K562 (cell line): ENCODE results near the gene CALY. TPM values are rescaled to one million over a fixed set of nuclear protein-coding genes. Genes with fewer than 3 reads are reported as not detected.

Experiments used
- ATAC-seq: fragments of 200-7000 bp; cut with Tn5 transposase; 3 replicates; pipeline ENCODE4 v1.9.1; 2020; ENCODE audit warnings: moderate library complexity
- BruUV-seq: library from RNA; stranded (reverse); fragments of 400-500 nt; replicated peaks from 2 replicates; lab custom pipeline; 2021; lab: Mats Ljungman, UMichigan
- CTCF ChIA-PET: fragments of 300-600 bp; formaldehyde crosslinking; extraction: SDS; loops from one replicate; lab custom pipeline; 2021; ENCODE audit warnings: low intra/inter-chr PET ratio; lab: Yijun Ruan, JAX
- POLR2A ChIA-PET: fragments of 300-600, 350-650 bp; sonication (Branson Sonifier 250); formaldehyde crosslinking; extraction: SDS; loops from one replicate; lab custom pipeline; 2021; ENCODE audit warnings: antibody characterized with exemption, inconsistent platforms; lab: Yijun Ruan, JAX
- DNase-seq, 4 experiments: peaks; one replicate each; pipeline versions ENCODE4 v3.0.0 to v3.0.0-alpha.2; 2011 to 2018; ENCODE audit warnings: low spot score in 3 of 4, mixed read lengths in 3 of 4; ENCODE audit errors: extremely low read depth in 1 of 4
- FAIRE-seq: peaks from 2 replicates; lab custom pipeline; 2011; peaks lifted over from hg19 to GRCh38; lab: Jason Lieb, UNC
- H2AFZ ChIP-seq: 2 replicates; pipeline ENCODE4 v1.6.0; 2011; ENCODE audit warnings: low read depth, low read length, control low read depth, inconsistent platforms
- H3K27ac ChIP-seq: fragments of 200-600 bp; 3 replicates; pipeline ENCODE4 v1.8.0; 2011; ENCODE audit warnings: low read depth, mild to moderate bottlenecking, control low read depth, inconsistent platforms, low read length, moderate library complexity, mixed read lengths; ENCODE audit errors: extremely low read depth
- H3K27me3 ChIP-seq, 2 experiments: fragments of 300-600 bp in 1 of 2; 2 replicates in 1 of 2; 3 replicates in 1 of 2; pipeline versions ENCODE4 v1.6.0 to v1.8.0; 2011; ENCODE audit warnings: inconsistent platforms in 2 of 2, low read length in 2 of 2, mild to moderate bottlenecking in 1 of 2, mixed read lengths in 1 of 2, moderate library complexity in 1 of 2; ENCODE audit not compliant: control insufficient read depth in 2 of 2, insufficient read depth in 2 of 2
- H3K36me3 ChIP-seq: fragments of 300-600 bp; 3 replicates; pipeline ENCODE4 v1.8.0; 2011; ENCODE audit warnings: mild to moderate bottlenecking, low read length, inconsistent platforms; ENCODE audit not compliant: control insufficient read depth, insufficient read depth
- H3K4me1 ChIP-seq, 2 experiments: fragments of 200-600 bp in 1 of 2; replicated peaks in 1 of 2; 2 replicates in 1 of 2; 3 replicates in 1 of 2; pipeline versions ENCODE4 v1.5.1 to v1.8.0; 2011; ENCODE audit warnings: inconsistent platforms in 2 of 2, low read length in 2 of 2, mild to moderate bottlenecking in 1 of 2, mixed read lengths in 1 of 2, moderate library complexity in 1 of 2; ENCODE audit not compliant: control insufficient read depth in 2 of 2, insufficient read depth in 2 of 2
- H3K4me2 ChIP-seq: 2 replicates; pipeline ENCODE4 v1.6.1; 2011; ENCODE audit warnings: low read length, control low read depth, inconsistent platforms, mixed read lengths; ENCODE audit not compliant: insufficient read depth
- H3K4me3 ChIP-seq: fragments of 200-600 bp; sonication (generic), shearing (Covaris generic); 2 replicates; pipeline ENCODE4 v1.5.1; 2016; ENCODE audit warnings: control low read depth, inconsistent platforms
- H3K79me2 ChIP-seq: fragments of 200-600 bp; 3 replicates; pipeline ENCODE4 v1.8.0; 2011; ENCODE audit warnings: low read length, inconsistent platforms; ENCODE audit not compliant: control insufficient read depth, insufficient read depth
- H3K9ac ChIP-seq, 2 experiments: 2 replicates each; pipeline versions ENCODE4 v1.6.0 to v1.6.1; 2011; ENCODE audit warnings: low read depth in 2 of 2, low read length in 2 of 2, control low read depth in 1 of 2, inconsistent platforms in 1 of 2, mild to moderate bottlenecking in 1 of 2, mixed read lengths in 1 of 2; ENCODE audit not compliant: insufficient read depth in 1 of 2
- H3K9me1 ChIP-seq: one replicate; pipeline ENCODE4 v1.6.0; 2011; ENCODE audit warnings: inconsistent platforms, mild to moderate bottlenecking, low read length, moderate library complexity; ENCODE audit not compliant: control insufficient read depth, insufficient read depth
- H3K9me3 ChIP-seq: replicated peaks from 2 replicates; pipeline ENCODE4 v1.5.1; 2011; ENCODE audit warnings: low read depth, low read length, inconsistent platforms; ENCODE audit not compliant: control insufficient read depth, insufficient read depth
- H4K20me1 ChIP-seq: replicated peaks from 2 replicates; pipeline ENCODE4 v1.6.1; 2011; ENCODE audit warnings: low read length, inconsistent platforms, mixed read lengths; ENCODE audit not compliant: control insufficient read depth, insufficient read depth
- ASH1L ChIP-seq: fragments of 450-650 bp; IDR thresholded peaks from 2 replicates; pipeline ENCODE4 v1.6.1; 2018; ENCODE audit warnings: borderline replicate concordance, mild to moderate bottlenecking, low read depth; ENCODE audit not compliant: partially characterized antibody
- CBX5 ChIP-seq: IDR thresholded peaks from 2 replicates; pipeline ENCODE4 v1.6.1; 2014; ENCODE audit warnings: low read depth, borderline replicate concordance
- E2F8 ChIP-seq: fragments of 450-650 bp; IDR thresholded peaks from 2 replicates; pipeline ENCODE4 v1.7.1; 2018; ENCODE audit warnings: mild to moderate bottlenecking, low read depth; ENCODE audit not compliant: partially characterized antibody
- MYC ChIP-seq, 2 experiments: fragments of 250-450 bp in 1 of 2; sonication (Bioruptor Pico) in 1 of 2; IDR thresholded peaks; 2 replicates each; pipeline versions ENCODE4 v1.5.1 to v1.6.1; 2012 to 2021; ENCODE audit warnings: low read depth in 2 of 2, borderline replicate concordance in 1 of 2, improper control_type of control experiment in 1 of 2, low read length in 1 of 2, mild to moderate bottlenecking in 1 of 2, moderate library complexity in 1 of 2
- REST ChIP-seq, 2 experiments: fragments of 450-650 bp; formaldehyde crosslinking in 1 of 2; IDR thresholded peaks; 2 replicates each; pipeline versions ENCODE4 v1.4.0 to v1.6.1; 2014 to 2020; ENCODE audit warnings: mild to moderate bottlenecking in 2 of 2, borderline replicate concordance in 1 of 2, low read depth in 1 of 2
- WGBS: fragments of 100-300 bp; shearing (Covaris generic); methylation state at CpG from one replicate; pipeline ENCODE4 v1.1.6; 2016; ENCODE audit warnings: low coverage, mixed read lengths; ENCODE audit not compliant: insufficient coverage; ENCODE audit errors: missing lambda C conversion rate; 5-methylcytosine and 5-hydroxymethylcytosine counted together
- in situ Hi-C: fragments of 300-500 bp; cut with MboI; formaldehyde crosslinking; loops from 4 replicates; pipeline ENCODE4 v1.15.0; 2018; ENCODE audit warnings: inconsistent platforms, mixed read lengths
- intact Hi-C: fragments of 100-400 bp; cut with micrococcal nuclease; formaldehyde crosslinking; loops from 2 replicates; pipeline ENCODE4 v1.14.2; 2022
- polyA plus RNA-seq, 8 experiments: library from polyadenylated mRNA; depleted of rRNA in 4 of 8; stranded (reverse) in 5 of 8; unstranded in 3 of 8; fragments of >200 nt; fragmentation: Nextera tagmentation in 2 of 8; fragmentation: Illumina TruSeq in 1 of 8; extraction: Ambion mirVana in 2 of 8; extraction: Trizol in 1 of 8; gene quantifications; 2 replicates each; pipeline versions ENCODE4 v1.2.1 to v1.2.3, GENCODE V29; 2011 to 2014; ENCODE audit warnings: inconsistent platforms in 1 of 8, missing spikeins in 1 of 8
- total RNA-seq, 7 experiments: library from RNA; depleted of rRNA in 6 of 7; stranded (reverse); fragments of >200 nt in 6 of 7; fragmentation: Illumina TruSeq in 2 of 7; extraction: Trizol in 2 of 7; gene quantifications; 2 replicates each; pipeline versions ENCODE4 v1.2.1 to v1.2.3, GENCODE V29; 2011 to 2021; ENCODE audit warnings: low replicate concordance in 1 of 7

CALY gene
- total and polyA plus RNA-seq, 9 of the 15 experiments (the other 6 are each of a cell fraction or from before 2014, with no cell fraction given), result not detected

GRCh38 chr10:133351408-133352318 lies 15.0 kb upstream of the CALY start:
- WGBS, result 46% methylated on average over 13 of the region's 24 CpGs
- Histone ChIP-seq H3K79me2 (peaks cover 5% of the 10 kb centered on the region), H3K36me3 (peaks cover 12% of the 10 kb centered on the region; the same call in 1 of the 3 replicates), H3K4me1 (peaks cover 0 to 65% of the 10 kb centered on the region in 2 experiments; a peak in 3 of 5 replicates), H3K27me3 (no peaks in the 10 kb centered on the region; a peak in 1 of 5 replicates), H4K20me1 (no peaks in the 10 kb centered on the region), H3K27ac (no peak overlapping the region), H3K9me1 (no peaks in the 10 kb centered on the region), H3K9me3 (no peaks in the 10 kb centered on the region), H2AFZ (no peak overlapping the region), H3K4me2 (no peak overlapping the region), H3K9ac (no peak overlapping the region; a peak in 1 of 4 replicates), H3K4me3 (no peak overlapping the region)
- peak; percentile 72 for ATAC-seq
- FAIRE-seq, result no peak
- ChIA-PET POLR2A (interaction anchor here (0.5 to 1.0 kb wide), 4 partner anchors 15 to 307 kb away, joined by 3 to 4 read pairs (median 3); partner anchors contain the start of gene CALY), CTCF (no interaction called here)
- BruUV-seq, result no TSS peak
- in situ Hi-C loops (no loop called here), intact Hi-C loops (no loop called here)
- DNase-seq, result peak in 1 of 4 experiments; percentile 32
- TF ChIP-seq REST (IDR thresholded peaks at IDR 0.05; ENCODE audit: borderline replicate concordance), result 0 out of 2 replicates have a peak, but pooled peaks have one; percentile 8
- TF ChIP-seq REST (CRISPR knock-in tag; IDR thresholded peaks at IDR 0.05; ENCODE audit: low read depth), result no peak
- TF ChIP-seq E2F8, result no peak
- TF ChIP-seq CBX5, result no peak
- TF ChIP-seq ASH1L, result no peak
- TF ChIP-seq MYC (IDR thresholded peaks at IDR 0.05; ENCODE audit: low read depth, low read length), result 0 out of 2 replicates have a peak, but pooled peaks have one; percentile 16
- TF ChIP-seq MYC (CRISPR knock-in tag; IDR thresholded peaks at IDR 0.05; ENCODE audit: borderline replicate concordance, low read depth), result no peak
